ENCODE data around the gene TDRD1. TPM values are rescaled to one million over a fixed set of nuclear protein-coding genes. Genes with fewer than 3 reads are reported as not detected.

TDRD1 gene
- polyA plus RNA-seq, 1 experiment, result not detected

DNA sequence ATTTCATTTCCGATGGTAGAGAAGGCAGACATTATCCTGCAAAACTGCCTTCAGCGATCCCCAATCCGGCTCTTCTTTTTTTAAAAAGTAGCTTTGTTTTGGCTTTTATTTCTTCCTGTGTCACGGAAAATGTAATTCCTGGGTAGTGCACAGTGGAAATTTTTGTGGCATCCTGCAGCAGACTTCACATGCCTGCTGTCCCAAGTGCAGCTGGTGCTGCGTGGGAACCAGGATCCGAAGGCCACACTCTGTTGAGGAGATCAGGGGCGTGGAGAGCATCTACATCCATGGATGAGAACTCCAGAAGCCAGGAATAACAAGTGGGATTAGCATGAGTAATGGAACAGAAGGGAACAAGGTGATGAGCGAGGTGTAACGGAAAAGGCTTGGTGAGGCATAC is 64.5 kb downstream of the TDRD1 start:
- Histone ChIP-seq H3K27me3 (ENCODE audit: control insufficient read depth, insufficient read depth, low read length) (peaks cover 39% of the 10 kb centered on the region), H3K9me3 (ENCODE audit: control insufficient read depth, insufficient read depth, low read length) (no peaks in the 10 kb centered on the region; the same call in 1 of the 2 replicates), H3K27ac (ENCODE audit: low read depth, low read length) (no peak overlapping the region), H3K4me3 (ENCODE audit: low read depth, low read length) (no peak overlapping the region)
- no peak for TF ChIP-seq CTCF (IDR thresholded peaks at IDR 0.05; ENCODE audit: low read depth, low read length)
- ChIA-PET CTCF (interaction anchor here (1.5 kb wide), 1 partner anchor 60 kb away, joined by 3 read pairs; no protein-coding TSS in a partner anchor), POLR2A (no interaction called here)
- DNase-seq (ENCODE audit: low read depth, low spot score), result no peak

DNA sequence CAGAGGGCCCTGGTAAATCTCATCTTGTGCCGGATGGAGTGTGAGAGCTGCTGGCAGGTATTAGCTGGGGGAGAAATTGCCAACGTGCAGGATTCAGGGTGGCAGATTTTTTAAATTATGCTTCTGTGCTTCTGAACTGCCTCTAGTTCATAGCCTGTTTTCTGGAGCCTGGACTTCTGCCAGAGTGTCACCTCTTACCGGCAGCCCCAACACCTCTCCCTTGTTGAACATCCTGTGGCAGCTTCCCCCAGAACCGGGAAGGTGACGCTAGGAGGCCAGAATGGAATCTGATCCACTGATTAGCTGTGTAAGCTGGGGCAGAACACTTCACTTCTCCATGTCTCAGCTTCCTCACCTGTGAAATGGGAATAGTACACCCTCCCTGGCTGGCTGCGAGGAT is 65.0 kb downstream of the TDRD1 start:
- H3K27me3 ChIP-seq (ENCODE audit: control insufficient read depth, insufficient read depth, low read length), result peaks cover 35% of the 10 kb centered on the region
- H3K9me3 ChIP-seq (ENCODE audit: control insufficient read depth, insufficient read depth, low read length), result no peaks in the 10 kb centered on the region; the same call in 1 of the 2 replicates
- no peak for DNase-seq (ENCODE audit: low read depth, low spot score)
- ChIA-PET POLR2A (no interaction called here), CTCF (interaction anchor here (1.5 kb wide), 1 partner anchor 60 kb away, joined by 3 read pairs; no protein-coding TSS in a partner anchor)
- H3K4me3 ChIP-seq (ENCODE audit: low read depth, low read length), result no peak overlapping the region
- H3K27ac ChIP-seq (ENCODE audit: low read depth, low read length), result no peak overlapping the region
- TF ChIP-seq CTCF (IDR thresholded peaks at IDR 0.05; ENCODE audit: low read depth, low read length), result no peak

DNA sequence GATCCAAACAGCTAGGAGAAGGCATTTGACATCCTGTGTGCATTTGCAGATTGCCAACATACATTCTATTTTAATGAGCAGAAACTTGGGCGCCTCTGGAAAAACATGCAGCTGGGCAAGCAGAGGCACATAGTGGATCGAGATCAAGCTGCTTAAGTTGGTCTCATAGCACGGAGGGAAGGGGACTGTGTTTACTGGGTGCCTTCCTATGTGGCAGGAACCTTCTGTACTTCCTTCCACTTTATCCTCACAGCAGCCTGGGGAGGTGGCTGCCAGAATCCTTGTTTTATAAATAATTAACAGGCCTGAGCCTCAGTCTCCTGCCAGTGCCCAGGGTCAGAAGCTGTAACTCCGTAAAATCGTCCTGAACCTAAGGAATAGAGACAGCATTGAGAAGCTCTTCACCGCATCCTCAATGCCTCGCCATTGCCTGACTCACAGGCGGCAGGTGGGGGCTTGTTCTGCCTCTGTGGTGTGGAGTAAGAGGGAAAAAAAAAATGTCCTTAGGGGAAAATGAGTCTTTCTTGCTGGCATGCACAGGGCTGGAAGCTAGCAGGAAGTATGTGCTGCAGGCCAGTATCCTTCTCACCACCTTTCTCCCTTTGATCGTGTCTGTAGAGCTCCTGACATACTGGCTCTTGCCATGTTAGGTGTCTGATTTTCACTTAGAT is 66.1 kb downstream of the TDRD1 start:
- peaks cover 28% of the 10 kb centered on the region for H3K27me3 ChIP-seq (ENCODE audit: control insufficient read depth, insufficient read depth, low read length)
- H3K27ac ChIP-seq (ENCODE audit: low read depth, low read length), result no peak overlapping the region
- no peaks in the 10 kb centered on the region for H3K9me3 ChIP-seq (ENCODE audit: control insufficient read depth, insufficient read depth, low read length)
- ChIA-PET CTCF (interaction anchor here (1.5 kb wide), 1 partner anchor 59 kb away, joined by 3 read pairs; no protein-coding TSS in a partner anchor), POLR2A (no interaction called here)
- TF ChIP-seq CTCF (IDR thresholded peaks at IDR 0.05; ENCODE audit: low read depth, low read length), result no peak
- no peak for DNase-seq (ENCODE audit: low read depth, low spot score)
- no peak overlapping the region for H3K4me3 ChIP-seq (ENCODE audit: low read depth, low read length)

DNA sequence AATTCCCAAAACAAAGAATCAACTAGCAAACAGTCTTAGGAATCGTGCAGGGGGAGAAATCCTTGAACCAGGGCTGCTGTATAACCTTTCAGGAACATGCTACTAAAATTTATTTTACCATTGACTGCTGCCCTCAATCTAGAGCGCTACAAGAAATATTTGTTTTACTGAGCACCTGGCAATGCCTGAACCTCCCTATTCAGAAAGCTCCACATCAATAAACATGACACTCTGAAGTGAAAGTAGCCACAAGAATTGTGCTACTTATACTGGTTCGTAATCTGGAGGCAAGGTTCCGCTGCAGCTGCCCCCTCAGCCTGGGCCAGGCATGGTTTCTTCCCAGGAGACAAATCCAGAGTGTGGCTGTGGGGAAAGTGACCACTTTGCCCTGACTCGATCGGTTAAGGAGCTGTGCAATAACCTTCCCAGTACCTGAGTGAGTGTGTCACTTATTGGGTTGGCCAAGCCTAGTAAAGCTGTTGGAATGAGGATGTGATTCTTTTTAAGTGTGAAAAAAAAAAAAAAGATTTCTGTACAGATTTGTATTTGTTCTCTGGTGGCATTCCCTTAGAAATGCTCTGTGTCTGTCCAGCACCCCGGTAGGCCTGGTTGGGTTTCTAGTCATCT is 67.6 kb downstream of the TDRD1 start:
- H3K9me3 ChIP-seq (ENCODE audit: control insufficient read depth, insufficient read depth, low read length), result no peaks in the 10 kb centered on the region
- CTCF ChIA-PET, result no interaction called here
- peaks cover 16% of the 10 kb centered on the region for H3K27me3 ChIP-seq (ENCODE audit: control insufficient read depth, insufficient read depth, low read length)
- POLR2A ChIA-PET, result interaction anchor here (0.8 kb wide), 1 partner anchor 57 kb away, joined by 4 read pairs; no protein-coding TSS in a partner anchor
- no peak for DNase-seq (ENCODE audit: low read depth, low spot score)
- no peak overlapping the region for H3K27ac ChIP-seq (ENCODE audit: low read depth, low read length)
- no peak overlapping the region for H3K4me3 ChIP-seq (ENCODE audit: low read depth, low read length)
- no peak for TF ChIP-seq CTCF (IDR thresholded peaks at IDR 0.05; ENCODE audit: low read depth, low read length)

- H3K9me3 ChIP-seq (ENCODE audit: control insufficient read depth, insufficient read depth, low read length), result no peaks in the 10 kb centered on the region
- CTCF ChIA-PET, result no interaction called here
- H3K27me3 ChIP-seq (ENCODE audit: control insufficient read depth, insufficient read depth, low read length), result peaks cover 4% of the 10 kb centered on the region
- no peak overlapping the region for H3K27ac ChIP-seq (ENCODE audit: low read depth, low read length)
- DNase-seq (ENCODE audit: low read depth, low spot score), result no peak
- POLR2A ChIA-PET, result no interaction called here
- TF ChIP-seq CTCF (IDR thresholded peaks at IDR 0.05; ENCODE audit: low read depth, low read length), result no peak
- H3K4me3 ChIP-seq (ENCODE audit: low read depth, low read length), result no peak overlapping the region
Measured at GRCh38 chr10:114250236-114250635, 71.1 kb downstream of the TDRD1 start.

Data from AG04450 (cell line).